NCI-H1092 treated with DMSO at 0.1 percent for 48 hours (cell line): Measurements from ENCODE around the gene AGXT.
"Not testable (repeated sequence)": the region's sequence is repeated elsewhere in the genome, so short reads cannot be mapped to it uniquely, and the experiment has no call there.

ENCODE experiments used
- DNase-seq: peaks from one replicate; lab custom pipeline; 2025; lab: John Stamatoyannopoulos, UW

The AGXT gene

DNA sequence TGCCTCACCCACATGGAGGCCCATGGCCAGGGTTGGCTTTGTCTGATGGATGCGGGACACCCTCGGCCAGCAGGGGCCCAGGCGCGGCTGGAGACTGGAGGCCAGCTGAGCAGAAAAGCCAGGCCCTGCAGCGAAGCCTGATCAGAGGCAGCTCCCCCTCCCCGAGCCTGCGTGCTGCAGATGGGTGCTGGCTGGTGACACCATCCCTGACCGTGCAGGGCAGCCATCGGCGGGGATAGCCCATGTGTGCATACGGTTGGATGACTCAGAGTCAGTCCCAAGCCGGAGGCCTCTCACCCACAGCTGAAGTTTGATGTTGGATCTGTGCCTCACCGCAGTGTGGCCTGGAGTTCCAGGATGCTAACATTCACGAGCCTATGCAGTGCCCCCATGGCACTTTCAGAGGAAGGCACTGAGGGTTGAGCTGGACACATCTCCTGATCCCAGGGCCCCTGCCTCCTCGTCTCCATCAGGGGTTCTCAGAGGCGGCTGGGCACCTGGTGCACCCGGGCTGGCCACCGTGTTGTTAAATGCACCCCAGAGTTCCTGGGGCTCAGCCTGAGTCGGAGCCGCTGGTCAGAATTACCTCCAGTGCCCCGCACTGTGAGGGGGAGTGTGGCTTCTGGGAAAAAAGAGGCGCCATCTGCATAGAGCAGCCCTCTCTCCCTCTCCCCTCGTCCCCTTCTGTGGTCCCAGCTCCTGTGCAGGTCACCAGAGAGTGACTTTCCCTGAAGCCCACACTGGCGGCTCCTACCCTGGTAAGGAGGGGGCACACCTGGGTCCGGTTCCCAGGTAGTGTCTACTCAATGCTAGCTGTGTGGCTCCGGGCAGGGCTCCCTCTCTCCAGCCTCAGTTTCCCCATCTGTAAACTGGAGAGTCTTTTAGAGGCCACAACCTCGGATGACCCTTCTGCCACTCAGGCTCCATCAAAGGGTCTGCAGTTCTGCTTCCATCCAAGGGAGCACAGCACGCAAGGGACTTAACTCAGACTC, 29.2 kb upstream of the AGXT start:
- no peak for DNase-seq

DNA sequence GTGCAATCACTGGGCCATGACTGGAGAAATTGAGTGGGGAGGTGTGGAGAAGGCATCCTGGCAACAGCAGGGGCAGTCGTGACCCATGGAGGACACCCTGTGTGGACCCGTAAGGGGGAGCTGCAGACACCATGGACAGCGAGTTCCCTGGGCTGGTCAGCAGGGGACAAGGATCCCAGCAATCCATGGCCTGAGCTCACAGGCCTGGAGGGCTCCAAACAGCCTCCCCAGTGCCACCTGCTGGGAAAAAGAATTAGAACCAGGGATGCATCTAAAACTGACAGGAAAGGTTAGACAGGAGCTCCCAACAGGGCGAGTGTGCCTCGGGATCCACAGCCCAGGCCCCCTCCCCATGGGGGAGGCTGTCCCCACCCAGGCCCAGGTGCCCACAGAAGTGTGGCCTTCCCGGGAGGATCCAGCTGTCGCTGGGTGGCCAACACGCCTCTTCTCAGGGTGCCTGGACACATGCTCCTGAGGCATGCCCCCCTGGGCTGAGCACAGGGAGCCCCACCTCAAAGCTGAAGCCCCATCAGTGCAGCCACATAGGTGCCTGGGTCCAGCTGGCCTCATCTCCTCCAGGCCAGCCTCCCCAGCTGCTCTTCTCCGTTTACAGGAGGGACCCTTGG, 28.1 kb upstream of the AGXT start:
- peak; percentile 39 for DNase-seq

DNA sequence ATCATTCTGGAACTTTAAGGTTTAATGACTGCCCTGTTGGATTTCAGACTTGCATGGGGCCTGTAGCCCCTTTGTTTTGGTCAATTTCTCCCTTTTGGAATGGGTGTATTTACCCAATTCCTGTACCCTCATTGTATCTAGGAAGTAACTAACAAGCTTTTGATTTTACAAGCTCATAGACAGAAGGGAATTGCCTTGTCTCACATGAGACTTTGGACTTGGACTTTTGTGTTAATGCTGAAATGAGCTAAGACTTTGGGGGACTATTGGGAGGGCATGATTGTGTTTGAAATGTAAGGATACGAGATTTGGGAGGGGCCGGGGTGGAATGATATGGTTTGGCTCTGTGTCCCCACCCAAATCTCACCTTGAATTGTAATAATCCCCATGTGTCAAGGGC, 22.3 kb upstream of the AGXT start:
- DNase-seq, result not testable (repeated sequence)

DNA sequence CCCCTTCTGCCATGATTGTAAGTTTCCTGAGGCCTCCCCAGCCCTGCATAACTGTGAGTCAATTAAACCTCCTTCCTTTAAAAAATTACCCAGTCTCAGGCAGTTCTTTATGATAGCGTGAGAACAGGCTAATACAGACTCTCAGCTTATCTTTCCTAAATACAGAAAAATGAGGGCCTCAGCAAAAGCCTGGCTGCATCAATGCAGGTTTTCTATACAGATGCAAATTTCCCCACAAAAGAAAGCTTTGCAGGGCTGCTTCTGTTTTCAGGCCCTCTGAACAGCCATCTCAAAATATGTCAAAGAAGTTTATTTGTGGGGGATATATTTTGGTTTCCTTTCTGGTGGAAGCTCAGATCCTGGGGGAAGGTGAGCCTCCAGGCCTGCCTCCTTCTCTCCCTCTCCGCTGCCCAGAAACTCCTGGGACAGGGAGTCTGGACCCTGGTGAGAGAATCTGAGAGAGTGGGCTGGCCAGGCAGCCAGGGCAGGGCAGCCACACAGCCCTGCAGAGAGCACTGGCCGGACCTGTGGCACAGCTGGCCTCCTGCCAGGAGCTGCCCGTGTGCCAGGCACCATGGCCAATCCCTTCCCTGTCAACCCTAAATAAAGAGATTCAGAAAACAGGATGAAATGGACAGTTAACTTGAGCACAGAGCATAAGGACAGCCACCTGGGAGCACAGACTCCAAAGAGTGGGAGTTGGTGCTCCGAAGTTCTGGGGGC, 21.6 kb upstream of the AGXT start:
- no peak for DNase-seq

DNA sequence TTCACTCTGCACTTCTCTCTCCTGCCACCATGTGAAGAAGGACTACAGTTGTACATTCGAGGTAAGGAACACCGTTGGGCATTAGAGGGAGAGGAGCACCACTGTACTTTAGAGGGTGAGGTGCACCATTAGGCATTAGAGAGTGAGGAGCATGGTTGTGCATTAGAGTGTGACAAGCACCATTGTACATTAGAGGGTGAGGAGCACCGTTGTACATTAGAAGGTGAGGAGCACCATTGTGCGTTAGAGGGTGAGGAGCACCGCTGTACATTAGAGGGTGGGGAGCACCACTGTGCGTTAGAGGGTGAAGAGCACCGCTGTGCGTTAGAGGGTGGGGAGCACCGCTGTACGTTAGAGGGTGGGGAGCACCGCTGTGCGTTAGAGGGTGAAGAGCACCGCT, 20.8 kb upstream of the AGXT start:
- DNase-seq, result no peak

DNA sequence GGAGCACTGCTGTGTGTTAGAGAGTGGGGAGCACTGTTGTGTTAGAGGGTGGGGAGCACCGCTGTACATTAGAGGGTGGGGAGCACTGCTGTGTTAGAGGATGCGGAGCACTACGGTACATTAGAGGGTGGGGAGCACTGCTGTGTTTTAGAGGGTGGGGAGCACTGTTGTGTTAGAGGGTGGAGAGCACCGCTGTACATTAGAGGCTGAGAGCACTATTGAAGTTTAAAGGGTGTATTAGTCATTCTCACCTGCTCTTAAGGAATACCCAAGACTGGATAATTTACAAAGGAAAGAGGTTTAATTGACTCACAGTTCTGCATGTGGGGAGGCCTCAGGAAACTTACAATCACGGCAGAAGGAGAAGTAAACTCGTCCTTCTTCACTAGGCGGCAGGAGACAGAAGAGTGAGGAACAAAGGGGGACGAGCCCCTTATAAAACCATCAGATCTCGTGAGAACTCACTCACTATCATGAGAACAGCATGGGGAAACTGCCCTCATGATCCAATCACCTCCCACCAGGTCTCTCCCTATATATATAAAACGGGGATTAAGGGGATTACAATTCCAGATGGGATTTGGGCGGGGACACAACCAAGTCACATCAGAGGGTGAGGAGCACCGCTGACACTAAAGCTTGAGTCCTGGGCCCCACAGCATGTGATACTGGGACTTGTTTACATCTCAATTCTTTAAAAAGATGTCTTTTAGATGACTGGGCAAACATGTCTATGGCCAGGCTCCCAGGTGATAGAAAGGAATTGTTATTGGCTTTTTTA, 19.5 kb upstream of the AGXT start:
- DNase-seq, result no peak

DNA sequence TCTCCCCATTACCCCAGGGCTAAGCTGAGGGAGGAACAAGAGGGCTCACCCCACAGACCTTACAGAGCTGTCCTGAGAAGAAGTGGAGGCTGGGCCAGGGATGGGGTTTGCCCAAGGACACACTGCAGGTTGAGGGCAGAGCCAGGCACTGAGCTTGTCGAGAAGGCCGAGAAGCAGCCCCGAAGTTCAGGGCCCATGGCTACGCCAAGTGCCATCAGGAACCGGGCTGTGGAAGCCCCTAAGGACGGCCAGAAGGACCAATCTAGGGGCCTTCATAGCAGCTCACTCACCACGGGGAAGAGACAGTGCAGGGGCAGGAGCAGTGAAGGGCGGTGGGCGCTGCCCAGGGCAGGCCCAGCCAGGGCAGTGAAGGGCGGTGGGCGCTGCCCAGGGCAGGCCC, 18.6 kb upstream of the AGXT start:
- no peak for DNase-seq

DNA sequence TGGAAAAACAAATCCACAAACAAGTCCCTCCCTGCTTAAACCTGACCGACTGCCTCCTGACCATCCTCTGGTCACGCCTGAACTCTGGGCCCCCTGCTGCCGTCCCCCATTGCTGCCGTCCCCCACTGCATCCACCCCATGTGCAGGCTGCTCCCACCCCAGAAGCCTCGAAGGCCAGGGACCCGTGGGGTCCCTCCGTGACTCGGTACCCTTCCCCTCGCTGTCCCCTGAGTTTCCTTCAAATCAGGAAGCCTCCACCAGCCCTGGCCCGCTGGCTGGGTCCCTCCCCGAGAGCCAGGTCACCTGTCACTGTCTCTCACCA, 17.9 kb upstream of the AGXT start:
- no peak for DNase-seq

DNA sequence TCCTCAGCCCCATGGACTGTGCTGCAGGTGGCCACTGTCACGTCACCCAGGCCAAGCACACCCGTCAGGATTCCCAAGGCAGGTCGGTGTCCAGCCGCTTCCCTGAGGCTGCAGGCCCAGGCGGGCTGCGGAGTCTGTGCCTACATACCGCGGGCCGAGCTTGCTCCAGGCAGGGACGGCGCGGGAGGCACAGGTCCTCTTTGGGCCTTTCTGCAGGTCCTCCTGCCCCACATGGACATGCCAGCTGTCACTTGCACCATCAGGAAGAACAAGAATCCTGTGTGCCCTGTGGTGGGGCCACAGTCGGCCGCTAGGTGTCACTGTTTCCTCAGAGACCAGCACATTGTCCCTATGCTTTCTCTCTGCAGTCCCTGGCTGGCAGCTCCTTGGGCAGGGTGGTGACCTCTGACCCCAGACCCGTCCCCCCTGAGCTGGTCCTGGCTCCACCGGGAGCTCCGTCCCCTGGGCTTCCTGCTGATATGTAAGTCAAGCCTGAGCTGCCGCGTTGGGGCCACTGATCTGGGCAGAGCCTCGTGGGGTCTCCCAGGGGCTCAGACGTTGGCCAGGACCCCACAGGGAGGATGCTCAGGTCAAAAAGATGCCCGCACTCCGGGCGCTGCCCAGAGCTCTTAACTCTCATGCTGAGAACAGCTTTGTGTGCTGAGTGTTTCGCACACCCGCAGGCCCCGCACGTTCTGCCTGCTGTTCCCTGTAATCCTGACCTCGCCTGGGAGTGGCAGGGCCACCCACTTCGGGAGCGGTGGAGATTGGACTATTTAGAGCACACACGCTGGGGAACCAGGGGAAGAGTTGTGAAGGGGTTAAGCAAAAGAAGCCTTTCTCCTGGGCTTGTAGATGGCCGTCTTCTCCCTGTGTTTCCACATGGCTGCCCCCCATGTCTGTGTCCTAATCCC, 17.3 kb upstream of the AGXT start:
- DNase-seq, result peak; percentile 59

DNA sequence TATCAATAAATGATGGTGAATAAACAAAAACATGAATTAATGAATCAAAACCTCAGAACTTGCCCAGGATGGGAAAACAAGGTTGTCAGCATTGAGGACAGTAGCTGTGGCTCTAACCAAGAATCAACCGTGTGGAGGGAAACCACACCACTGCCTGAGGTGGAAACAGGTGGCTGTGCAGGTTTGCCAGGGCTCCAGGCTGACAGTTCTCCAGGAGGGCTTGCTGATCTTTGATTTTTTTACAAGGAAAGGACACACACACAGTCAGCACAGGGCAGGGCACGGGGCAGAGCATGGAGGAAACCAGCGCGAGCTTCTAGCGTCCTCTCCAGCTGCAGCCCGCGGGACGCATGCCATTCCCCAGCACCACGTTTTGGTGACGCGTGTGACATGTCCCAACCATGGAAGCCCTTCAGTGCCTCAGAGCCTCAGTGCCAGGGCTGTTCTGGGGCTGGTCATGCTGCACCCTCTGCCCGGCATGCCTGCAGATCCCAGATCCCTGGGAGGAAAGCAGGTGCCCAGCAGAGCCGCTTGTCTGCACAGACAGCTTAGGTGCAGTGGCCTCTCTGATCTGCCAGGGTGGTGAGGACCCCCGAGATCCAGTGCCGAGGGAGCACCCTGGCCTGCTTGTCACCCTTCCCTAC, 15.8 kb upstream of the AGXT start:
- DNase-seq, result no peak

DNA sequence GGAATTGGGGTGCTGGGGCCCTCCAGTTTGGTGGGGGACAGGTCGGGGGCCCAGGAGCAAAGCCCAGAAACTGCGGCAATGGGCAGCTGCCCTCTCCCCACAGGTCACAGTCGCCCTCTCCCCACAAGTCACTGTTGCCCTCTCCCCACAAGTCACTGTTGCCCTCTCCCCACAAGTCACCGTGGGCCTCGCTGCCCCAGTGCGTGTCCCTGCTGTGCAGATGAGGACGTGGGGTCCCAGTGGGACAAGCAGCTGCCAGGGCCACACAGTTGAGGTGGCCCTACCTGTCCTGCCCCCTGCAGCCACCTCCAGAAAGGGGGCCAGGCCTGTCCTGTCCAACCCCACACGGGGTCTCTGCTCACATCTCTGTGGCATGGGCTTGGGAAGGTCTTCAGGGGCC, 13.0 kb upstream of the AGXT start:
- DNase-seq, result no peak

DNA sequence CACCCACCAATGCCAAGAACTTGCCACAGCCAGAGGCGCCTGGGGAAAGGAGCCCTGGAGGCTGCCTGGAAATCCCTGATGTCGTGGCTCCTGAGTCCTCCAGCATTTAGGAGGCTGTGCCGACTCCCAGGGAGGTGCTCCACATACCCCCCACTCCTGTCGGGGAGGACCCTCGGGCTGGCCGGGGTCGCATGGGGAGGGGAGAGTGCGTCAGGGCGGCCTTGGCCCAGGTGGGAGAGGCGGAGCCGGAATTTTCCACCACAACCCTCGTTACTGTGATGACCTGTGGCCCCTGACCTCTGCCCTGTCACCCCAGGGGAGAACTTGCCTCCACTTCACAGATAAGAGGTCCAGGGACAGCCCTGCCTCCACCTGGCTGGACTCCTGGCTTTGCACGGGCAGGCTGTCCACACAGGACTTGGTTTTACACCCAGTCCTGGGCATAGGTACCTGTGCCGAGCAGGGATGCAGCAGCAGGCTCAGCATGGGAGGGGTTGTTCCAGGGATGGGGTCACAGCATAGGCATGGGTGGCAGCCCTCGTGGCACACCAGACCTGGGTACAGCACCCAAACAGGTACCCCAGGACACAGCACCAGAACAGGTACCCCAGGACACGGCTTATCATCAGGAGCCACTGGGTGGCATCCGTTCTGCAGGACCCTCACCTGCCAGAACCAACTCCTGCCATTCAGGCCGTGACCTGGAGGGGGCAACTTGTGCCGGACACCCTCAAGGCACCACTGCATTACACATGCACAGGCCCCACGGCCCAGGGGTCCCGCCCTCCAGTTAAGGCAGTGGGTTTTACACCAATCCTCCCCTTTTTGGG, 12.3 kb upstream of the AGXT start:
- DNase-seq, result no peak

DNA sequence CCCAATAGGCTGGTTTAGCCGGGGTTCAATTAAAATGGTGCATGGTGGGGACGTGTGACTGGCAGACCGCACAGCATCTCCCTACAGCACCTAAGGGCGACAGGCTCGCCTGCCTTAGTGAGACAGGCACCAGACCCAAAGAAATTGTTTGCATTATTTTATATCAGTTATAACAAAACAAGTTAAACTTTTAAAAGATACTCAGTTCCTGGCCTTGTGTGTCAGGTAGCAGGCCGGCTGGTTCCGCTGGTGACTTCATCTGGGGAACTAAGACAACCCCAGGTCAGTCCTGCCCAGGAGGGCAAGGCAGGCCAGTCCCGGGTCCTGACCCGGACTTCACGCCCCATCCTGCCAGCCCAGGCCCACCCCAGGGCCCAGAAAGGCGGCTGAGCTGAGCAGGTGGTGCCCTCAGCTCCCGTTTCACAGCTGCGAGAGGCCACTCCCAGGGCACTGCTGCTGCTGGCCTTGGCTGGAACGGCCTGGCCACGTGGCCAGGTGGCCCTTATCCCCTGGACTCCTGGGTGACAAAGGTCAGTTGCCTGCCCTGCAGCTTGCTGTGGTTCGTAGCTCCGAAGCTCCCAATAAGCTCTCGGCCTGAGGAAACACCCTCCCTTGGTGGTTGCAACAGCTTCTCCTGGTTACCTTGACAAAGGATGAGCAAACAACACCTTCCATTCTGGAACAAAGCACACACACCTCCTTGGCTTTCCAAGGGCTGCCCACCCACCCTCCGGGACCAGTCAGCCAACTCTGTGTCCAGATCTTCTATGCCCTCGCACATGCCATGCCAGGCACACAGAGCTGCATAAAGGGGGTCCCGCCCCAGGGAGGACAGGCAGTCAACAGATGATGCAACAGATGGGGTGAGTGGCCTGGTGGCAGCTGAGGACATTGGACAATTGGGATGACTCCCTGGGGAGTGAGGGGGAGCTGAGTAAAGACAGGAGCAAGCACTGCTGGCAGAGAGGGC, 11.3 kb upstream of the AGXT start:
- peak; percentile 6 for DNase-seq

DNA sequence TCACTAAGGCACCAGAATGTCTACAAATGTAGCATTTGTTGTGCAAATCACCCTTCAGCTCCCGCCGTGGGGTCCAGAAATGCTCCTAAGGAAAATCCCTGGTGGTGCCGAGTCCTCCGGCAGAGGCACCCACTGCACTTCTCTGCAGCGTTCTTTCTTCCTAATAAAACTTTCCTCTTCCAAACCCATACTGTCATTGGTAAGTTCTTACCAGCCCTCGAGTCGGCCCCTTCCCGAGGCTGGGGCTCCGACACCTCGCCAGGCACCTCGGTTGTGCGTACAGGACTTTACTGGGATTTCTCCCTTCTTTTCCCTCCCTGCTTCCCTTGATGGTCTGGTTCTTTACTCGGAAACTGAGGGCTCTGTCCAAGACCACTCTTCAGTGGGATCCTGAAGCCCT, 10.3 kb upstream of the AGXT start:
- DNase-seq, result no peak

DNA sequence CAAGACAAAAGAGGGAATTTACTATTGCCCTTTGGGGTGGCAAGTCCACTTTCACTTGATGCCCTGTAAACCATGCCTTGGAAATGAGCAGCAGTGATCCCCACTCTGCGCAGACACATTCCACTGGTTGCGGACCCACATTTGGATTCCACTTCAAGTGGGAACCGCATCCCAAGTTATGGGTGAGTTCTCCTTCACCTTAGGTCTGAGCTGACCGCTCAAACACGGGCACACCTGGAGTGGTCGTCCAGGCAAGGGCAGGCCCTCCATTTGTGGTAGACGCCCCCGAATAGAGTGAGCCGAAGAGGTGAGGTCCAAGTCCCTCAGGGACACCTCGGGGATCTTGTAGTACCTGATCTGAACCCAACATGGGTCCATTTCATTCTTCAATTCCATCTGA, 9.8 kb upstream of the AGXT start:
- no peak for DNase-seq

DNA sequence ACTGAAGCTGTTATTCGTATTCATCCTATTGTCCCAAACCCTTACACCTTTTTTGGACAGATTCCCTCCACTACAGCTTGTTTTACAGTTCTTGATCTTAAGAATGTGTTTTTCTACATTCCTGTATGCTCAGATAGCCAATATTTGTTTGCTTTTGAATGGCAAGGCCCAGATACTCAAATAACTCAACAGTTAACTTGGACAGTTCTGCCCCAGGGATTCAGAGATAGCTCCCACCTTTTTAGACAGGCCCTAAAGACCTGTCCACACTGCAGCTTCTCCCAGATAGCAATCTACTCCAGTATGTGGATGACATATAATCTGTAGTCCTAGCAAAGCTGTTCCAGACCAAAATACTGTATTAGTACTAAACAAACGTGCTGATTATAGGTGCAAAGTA, 7.1 kb upstream of the AGXT start:
- no peak for DNase-seq

DNA sequence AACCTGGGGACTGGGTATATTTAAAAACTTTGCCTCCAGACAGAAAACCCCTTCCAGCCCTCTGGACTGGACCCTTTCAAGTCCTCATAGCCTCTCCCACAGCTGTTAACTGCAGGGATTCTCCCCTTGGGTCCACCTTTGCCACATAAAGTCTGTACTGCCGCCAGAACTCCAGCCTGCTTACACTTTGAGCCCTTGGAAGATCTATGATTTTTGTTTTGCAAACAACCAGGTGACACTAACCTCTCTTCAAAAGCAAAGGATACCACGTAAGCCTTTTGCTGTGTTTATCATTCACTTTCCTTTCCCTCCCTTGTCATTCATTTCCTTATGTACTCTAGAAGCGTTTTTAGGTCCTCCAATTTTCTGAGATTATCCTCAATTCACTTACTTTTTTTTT, 4.1 kb upstream of the AGXT start:
- DNase-seq, result no peak

DNA sequence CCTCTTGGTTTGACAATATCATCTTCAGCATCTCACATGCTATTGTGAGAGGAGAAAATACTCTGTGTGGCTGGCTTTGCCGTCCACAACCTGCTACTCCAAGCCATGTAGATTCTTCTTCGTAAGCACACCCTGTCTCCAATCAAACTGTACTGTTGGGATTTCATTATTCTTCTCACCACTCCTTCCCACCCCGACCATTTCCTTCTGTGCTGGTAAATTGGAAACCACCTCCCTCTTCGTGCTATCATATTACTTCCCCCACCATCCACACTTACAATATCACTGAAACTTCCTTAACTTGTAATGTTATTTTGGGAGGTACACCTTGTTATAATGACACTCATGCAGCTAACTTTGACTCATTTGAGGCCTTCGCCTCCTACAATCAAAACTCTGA, 3.2 kb upstream of the AGXT start:
- no peak for DNase-seq
